GM06990 (cell line): Measurements from ENCODE around the gene PCCA.

Experiments used
- DNase-seq: peaks from one replicate; pipeline ENCODE4 v3.0.0-alpha.2; 2011; ENCODE audit not compliant: insufficient read length; ENCODE audit errors: extremely low read depth
- H3K27me3 ChIP-seq: replicated peaks from 2 replicates; pipeline ENCODE4 v1.6.0; 2011; ENCODE audit warnings: low read length; ENCODE audit not compliant: control insufficient read depth, insufficient read depth
- H3K36me3 ChIP-seq: 2 replicates; pipeline ENCODE4 v1.5.1; 2011; ENCODE audit warnings: low read length; ENCODE audit not compliant: control insufficient read depth, insufficient read depth
- H3K4me3 ChIP-seq: replicated peaks from 2 replicates; pipeline ENCODE4 v1.5.1; 2011; ENCODE audit warnings: low read depth, mild to moderate bottlenecking, control low read depth, low read length
- CTCF ChIP-seq: IDR thresholded peaks from 2 replicates; pipeline ENCODE4 v1.5.1; 2011; ENCODE audit warnings: low read length, control low read depth, mild to moderate bottlenecking, inconsistent platforms; ENCODE audit not compliant: insufficient read depth, poor library complexity, severe bottlenecking

Gene PCCA

GRCh38 chr13:100478107-100478809 lies 389.4 kb downstream of the PCCA start:
- Histone ChIP-seq H3K27me3 (no peaks in the 10 kb centered on the region), H3K4me3 (no peak overlapping the region), H3K36me3 (no peaks in the 10 kb centered on the region)
- no peak for DNase-seq
- no peak for TF ChIP-seq CTCF

- H3K27me3 ChIP-seq, result no peaks in the 10 kb centered on the region
- TF ChIP-seq CTCF, result no peak
- DNase-seq, result no peak
- H3K36me3 ChIP-seq, result no peaks in the 10 kb centered on the region
- H3K4me3 ChIP-seq, result no peak overlapping the region
Measured at GRCh38 chr13:100480676-100481075, 391.8 kb downstream of the PCCA start.

- TF ChIP-seq CTCF, result no peak
- DNase-seq, result no peak
- H3K27me3 ChIP-seq, result no peaks in the 10 kb centered on the region
- no peaks in the 10 kb centered on the region for H3K36me3 ChIP-seq
- no peak overlapping the region for H3K4me3 ChIP-seq
Measured at GRCh38 chr13:100483139-100483538, 394.2 kb downstream of the PCCA start.

- DNase-seq, result no peak
- Histone ChIP-seq H3K4me3 (no peak overlapping the region), H3K27me3 (no peaks in the 10 kb centered on the region), H3K36me3 (no peaks in the 10 kb centered on the region)
- TF ChIP-seq CTCF, result no peak
Measured at GRCh38 chr13:100483841-100484381, 395.0 kb downstream of the PCCA start.

- no peak for TF ChIP-seq CTCF
- DNase-seq, result no peak
- no peaks in the 10 kb centered on the region for H3K36me3 ChIP-seq
- H3K4me3 ChIP-seq, result no peak overlapping the region
- no peaks in the 10 kb centered on the region for H3K27me3 ChIP-seq
Measured at GRCh38 chr13:100484702-100485101, 395.8 kb downstream of the PCCA start.
